Mesothelial cell of epicardium (in vitro differentiated cells): Measurements from ENCODE around the gene LRRC38. TPM values are rescaled to one million over a fixed set of nuclear protein-coding genes. Genes with fewer than 3 reads are reported as not detected.

Experiments
- DNase-seq, 2 experiments: peaks; one replicate each; pipeline ENCODE4 v3.0.0; 2021; ENCODE audit warnings: low spot score in 2 of 2; ENCODE audit not compliant: unreplicated experiment in 2 of 2
- H3K27ac Mint-ChIP-seq: 2 replicates; pipeline ENCODE4 v1.8.0; 2021; ENCODE audit warnings: mixed read lengths
- H3K27me3 Mint-ChIP-seq: 2 replicates; pipeline ENCODE4 v1.8.0; 2021; ENCODE audit warnings: low read depth, mixed read lengths
- H3K36me3 Mint-ChIP-seq: 2 replicates; pipeline ENCODE4 v1.8.0; 2021; ENCODE audit warnings: mixed read lengths
- H3K4me1 Mint-ChIP-seq: 2 replicates; pipeline ENCODE4 v1.8.0; 2021; ENCODE audit warnings: mixed read lengths
- H3K4me3 Mint-ChIP-seq: 2 replicates; pipeline ENCODE4 v1.8.0; 2021; ENCODE audit warnings: mild to moderate bottlenecking, moderate library complexity, mixed read lengths
- H3K9me3 Mint-ChIP-seq: 2 replicates; pipeline ENCODE4 v1.8.0; 2021; ENCODE audit warnings: mixed read lengths
- total RNA-seq: library from RNA; stranded (reverse); gene quantifications from 3 replicates; pipeline ENCODE4 v1.2.1, GENCODE V29; 2021
- TF ChIP-seq, protein P1 (sequence below): fragments of 200-600 bp; sonication (generic); IDR thresholded peaks from one replicate; pipeline ENCODE4 v1.5.0; 2021; ENCODE audit warnings: antibody characterized with exemption; ENCODE audit not compliant: unreplicated experiment

The LRRC38 gene
- total RNA-seq, 1 donor from 2014 or later: not detected

- no peaks in the 10 kb centered on the region for H3K4me1 Mint-ChIP-seq
- peaks cover 41% of the 10 kb centered on the region for H3K9me3 Mint-ChIP-seq
- H3K36me3 Mint-ChIP-seq: no peaks in the 10 kb centered on the region
- H3K27me3 Mint-ChIP-seq: no peaks in the 10 kb centered on the region
- H3K4me3 Mint-ChIP-seq: no peak overlapping the region
- no peak overlapping the region for H3K27ac Mint-ChIP-seq
- TF ChIP-seq, protein P1, sequence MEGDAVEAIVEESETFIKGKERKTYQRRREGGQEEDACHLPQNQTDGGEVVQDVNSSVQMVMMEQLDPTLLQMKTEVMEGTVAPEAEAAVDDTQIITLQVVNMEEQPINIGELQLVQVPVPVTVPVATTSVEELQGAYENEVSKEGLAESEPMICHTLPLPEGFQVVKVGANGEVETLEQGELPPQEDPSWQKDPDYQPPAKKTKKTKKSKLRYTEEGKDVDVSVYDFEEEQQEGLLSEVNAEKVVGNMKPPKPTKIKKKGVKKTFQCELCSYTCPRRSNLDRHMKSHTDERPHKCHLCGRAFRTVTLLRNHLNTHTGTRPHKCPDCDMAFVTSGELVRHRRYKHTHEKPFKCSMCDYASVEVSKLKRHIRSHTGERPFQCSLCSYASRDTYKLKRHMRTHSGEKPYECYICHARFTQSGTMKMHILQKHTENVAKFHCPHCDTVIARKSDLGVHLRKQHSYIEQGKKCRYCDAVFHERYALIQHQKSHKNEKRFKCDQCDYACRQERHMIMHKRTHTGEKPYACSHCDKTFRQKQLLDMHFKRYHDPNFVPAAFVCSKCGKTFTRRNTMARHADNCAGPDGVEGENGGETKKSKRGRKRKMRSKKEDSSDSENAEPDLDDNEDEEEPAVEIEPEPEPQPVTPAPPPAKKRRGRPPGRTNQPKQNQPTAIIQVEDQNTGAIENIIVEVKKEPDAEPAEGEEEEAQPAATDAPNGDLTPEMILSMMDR: no peak
- DNase-seq: no peak
Observed at GRCh38 chr1:13430495-13430894, 83.3 kb downstream of the LRRC38 start.

Other genes starting within 250 kb of the LRRC38 start
- not detected in 3 replicates for gene PRAMEF8, start 228.9 kb downstream of the LRRC38 start, total RNA-seq
- not detected in 3 replicates for gene PRAMEF33, start 210.5 kb downstream of the LRRC38 start, total RNA-seq
- not detected in 3 replicates for gene PRAMEF15, start 198.4 kb downstream of the LRRC38 start, total RNA-seq
- not detected in 3 replicates for gene PRAMEF14, start 166.9 kb downstream of the LRRC38 start, total RNA-seq
- not detected in 3 replicates for gene PRAMEF19, start 142.1 kb downstream of the LRRC38 start, total RNA-seq
- gene PRAMEF17, start 124.4 kb downstream of the LRRC38 start, total RNA-seq: not detected in 3 replicates
- gene PRAMEF20, start 103.6 kb downstream of the LRRC38 start, total RNA-seq: not detected in 3 replicates
- gene PDPN, start 69.8 kb upstream of the LRRC38 start, total RNA-seq: 102 to 108 TPM (median 105 TPM) in 3 replicates
- gene PRDM2, start 186.2 kb upstream of the LRRC38 start, total RNA-seq: 59.2 to 61.6 TPM (median 61.3 TPM) in 3 replicates